Subcutaneous adipose tissue (tissue), 4 donors: ENCODE results near the gene BRSK2. TPM values are rescaled to one million over a fixed set of nuclear protein-coding genes. Genes with fewer than 3 reads are reported as not detected.

Experiments used
- CTCF ChIP-seq: fragments of 450-650 bp; IDR thresholded peaks from one replicate; pipeline ENCODE4 v1.5.1; 2016; ENCODE audit warnings: low read depth, mild to moderate bottlenecking, control low read depth, antibody characterized with exemption, moderate library complexity
- total RNA-seq, 4 donors: library from RNA; depleted of rRNA; stranded (reverse); fragments of >200 nt; gene quantifications; one replicate each; pipeline ENCODE4 v1.1.0, GENCODE V29; 2016

BRSK2 gene
- total RNA-seq, 4 donors from 2014 or later = 0.22 to 0.49 TPM; not detected in 2

- no peak for TF ChIP-seq CTCF
These were observed 33.2 kb downstream of the BRSK2 start for GRCh38 chr11:1422981-1423380.

- no peak for TF ChIP-seq CTCF
These were observed 35.3 kb downstream of the BRSK2 start for GRCh38 chr11:1425006-1425405.

GRCh38 chr11:1425439-1425838 lies 35.7 kb downstream of the BRSK2 start:
- no peak for TF ChIP-seq CTCF

GRCh38 chr11:1428762-1429316 lies 39.1 kb downstream of the BRSK2 start:
- no peak for TF ChIP-seq CTCF

- TF ChIP-seq CTCF = no peak
These were observed 43.8 kb downstream of the BRSK2 start for GRCh38 chr11:1433568-1433967.

- TF ChIP-seq CTCF = no peak
These were observed 44.4 kb downstream of the BRSK2 start for GRCh38 chr11:1433977-1434640.

- no peak for TF ChIP-seq CTCF
These were observed 46.2 kb downstream of the BRSK2 start for GRCh38 chr11:1435820-1436467.
